SU-DHL-6 (cell line): ENCODE results near the gene SLC13A5.

Experiments
- H2AFZ ChIP-seq: fragments of 200-600 bp; sonication (generic); 2 replicates; pipeline ENCODE4 v1.6.1; 2014; ENCODE audit warnings: low read depth, mild to moderate bottlenecking, moderate library complexity, mixed read lengths, antibody characterized with exemption, low read length; ENCODE audit not compliant: severe bottlenecking
- H3F3A ChIP-seq: fragments of 200-600 bp; shearing (Covaris generic); 2 replicates; pipeline ENCODE4 v1.6.0; 2016; ENCODE audit warnings: antibody characterized with exemption, mild to moderate bottlenecking; ENCODE audit not compliant: insufficient read depth
- H3K27ac ChIP-seq: fragments of 200-600 bp; sonication (generic); 2 replicates; pipeline ENCODE4 v1.5.1; 2016; ENCODE audit warnings: low read depth, mild to moderate bottlenecking, low read length, moderate library complexity, mixed read lengths
- H3K27me3 ChIP-seq: fragments of 200-600 bp; sonication (generic), shearing (Covaris generic); 2 replicates; pipeline ENCODE4 v1.6.0; 2014; ENCODE audit warnings: mild to moderate bottlenecking, low read length
- H3K36me3 ChIP-seq: fragments of 200-600 bp; sonication (generic); 2 replicates; pipeline ENCODE4 v1.6.1; 2014; ENCODE audit warnings: mild to moderate bottlenecking, low read length, mixed read lengths
- H3K4me2 ChIP-seq: fragments of 300-600, 200-600 bp; shearing (Covaris generic), sonication (generic); 2 replicates; pipeline ENCODE4 v1.6.0; 2014; ENCODE audit warnings: low read length, low read depth, mild to moderate bottlenecking; ENCODE audit not compliant: poor library complexity, severe bottlenecking
- H3K4me3 ChIP-seq: fragments of 200-600 bp; sonication (generic); 2 replicates; pipeline ENCODE4 v1.5.1; 2014; ENCODE audit warnings: antibody characterized with exemption, low read length, mild to moderate bottlenecking, mixed read lengths; ENCODE audit not compliant: insufficient read depth, poor library complexity, severe bottlenecking
- H3K79me2 ChIP-seq: fragments of 200-600 bp; sonication (generic); 2 replicates; pipeline ENCODE4 v1.6.1; 2014; ENCODE audit warnings: mild to moderate bottlenecking, low read length, moderate library complexity; ENCODE audit not compliant: insufficient read depth
- H3K9ac ChIP-seq: fragments of 200-600 bp; sonication (generic); 2 replicates; pipeline ENCODE4 v1.7.0; 2014; ENCODE audit warnings: mild to moderate bottlenecking, low read length
- H3K9me2 ChIP-seq: fragments of 200-600 bp; sonication (generic); replicated peaks from 2 replicates; pipeline ENCODE4 v1.6.1; 2014; ENCODE audit warnings: low read length; ENCODE audit not compliant: insufficient read depth
- H3K9me3 ChIP-seq: fragments of 200-600 bp; sonication (generic); 2 replicates; pipeline ENCODE4 v1.6.1; 2014; ENCODE audit warnings: low read length, mixed read lengths; ENCODE audit not compliant: insufficient read depth
- H4K20me1 ChIP-seq: fragments of 200-600 bp; sonication (generic); 2 replicates; pipeline ENCODE4 v1.6.1; 2014; ENCODE audit warnings: low read depth, mild to moderate bottlenecking, antibody characterized with exemption, low read length, moderate library complexity, mixed read lengths
- EZH2phosphoT487 ChIP-seq: fragments of 200-600 bp; sonication (generic), shearing (Covaris generic); conservative IDR thresholded peaks from 2 replicates; pipeline ENCODE4 v1.6.1; 2018; ENCODE audit warnings: mild to moderate bottlenecking, antibody characterized with exemption, low read length, moderate library complexity, mixed read lengths
- TF ChIP-seq, protein P1 (sequence below): fragments of 200-600 bp; sonication (generic); IDR thresholded peaks from one replicate; pipeline ENCODE4 v1.5.1; 2017; ENCODE audit warnings: antibody characterized with exemption, mild to moderate bottlenecking, low read length, moderate library complexity; ENCODE audit not compliant: insufficient read depth, poor library complexity, severe bottlenecking

Gene SLC13A5

DNA sequence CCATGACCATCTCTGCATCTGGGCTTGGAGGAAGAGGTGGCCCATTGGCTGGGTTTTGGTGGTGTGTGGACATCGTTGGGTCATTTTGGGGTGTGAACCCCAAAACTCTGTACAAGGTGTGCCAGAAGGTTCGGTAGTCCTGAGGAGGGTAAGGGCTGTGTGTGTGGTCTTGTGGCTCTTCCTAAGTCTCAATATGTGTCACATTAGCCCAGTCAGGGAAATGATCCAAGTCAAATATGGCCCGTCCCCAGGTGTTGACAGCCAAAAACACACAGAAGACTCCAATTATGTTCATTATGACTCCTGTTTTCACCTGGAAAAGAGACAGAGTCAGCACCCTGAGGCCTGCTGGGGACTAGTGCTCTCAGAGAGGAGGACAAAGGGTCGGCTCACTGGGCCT, 27.1 kb downstream of the SLC13A5 start:
- Histone ChIP-seq H3K27me3 (no peaks in the 10 kb centered on the region), H2AFZ (no peak overlapping the region), H3K9ac (no peak overlapping the region), H3K4me2 (no peak overlapping the region), H3K4me3 (no peak overlapping the region), H3K27ac (no peak overlapping the region), H3K36me3 (no peaks in the 10 kb centered on the region), H3K9me3 (no peaks in the 10 kb centered on the region), H4K20me1 (no peaks in the 10 kb centered on the region), H3F3A (no peaks in the 10 kb centered on the region), H3K9me2 (no peaks in the 10 kb centered on the region), H3K79me2 (no peaks in the 10 kb centered on the region)
- no peak for TF ChIP-seq EZH2phosphoT487
- TF ChIP-seq, protein P1, sequence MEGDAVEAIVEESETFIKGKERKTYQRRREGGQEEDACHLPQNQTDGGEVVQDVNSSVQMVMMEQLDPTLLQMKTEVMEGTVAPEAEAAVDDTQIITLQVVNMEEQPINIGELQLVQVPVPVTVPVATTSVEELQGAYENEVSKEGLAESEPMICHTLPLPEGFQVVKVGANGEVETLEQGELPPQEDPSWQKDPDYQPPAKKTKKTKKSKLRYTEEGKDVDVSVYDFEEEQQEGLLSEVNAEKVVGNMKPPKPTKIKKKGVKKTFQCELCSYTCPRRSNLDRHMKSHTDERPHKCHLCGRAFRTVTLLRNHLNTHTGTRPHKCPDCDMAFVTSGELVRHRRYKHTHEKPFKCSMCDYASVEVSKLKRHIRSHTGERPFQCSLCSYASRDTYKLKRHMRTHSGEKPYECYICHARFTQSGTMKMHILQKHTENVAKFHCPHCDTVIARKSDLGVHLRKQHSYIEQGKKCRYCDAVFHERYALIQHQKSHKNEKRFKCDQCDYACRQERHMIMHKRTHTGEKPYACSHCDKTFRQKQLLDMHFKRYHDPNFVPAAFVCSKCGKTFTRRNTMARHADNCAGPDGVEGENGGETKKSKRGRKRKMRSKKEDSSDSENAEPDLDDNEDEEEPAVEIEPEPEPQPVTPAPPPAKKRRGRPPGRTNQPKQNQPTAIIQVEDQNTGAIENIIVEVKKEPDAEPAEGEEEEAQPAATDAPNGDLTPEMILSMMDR: no peak

DNA sequence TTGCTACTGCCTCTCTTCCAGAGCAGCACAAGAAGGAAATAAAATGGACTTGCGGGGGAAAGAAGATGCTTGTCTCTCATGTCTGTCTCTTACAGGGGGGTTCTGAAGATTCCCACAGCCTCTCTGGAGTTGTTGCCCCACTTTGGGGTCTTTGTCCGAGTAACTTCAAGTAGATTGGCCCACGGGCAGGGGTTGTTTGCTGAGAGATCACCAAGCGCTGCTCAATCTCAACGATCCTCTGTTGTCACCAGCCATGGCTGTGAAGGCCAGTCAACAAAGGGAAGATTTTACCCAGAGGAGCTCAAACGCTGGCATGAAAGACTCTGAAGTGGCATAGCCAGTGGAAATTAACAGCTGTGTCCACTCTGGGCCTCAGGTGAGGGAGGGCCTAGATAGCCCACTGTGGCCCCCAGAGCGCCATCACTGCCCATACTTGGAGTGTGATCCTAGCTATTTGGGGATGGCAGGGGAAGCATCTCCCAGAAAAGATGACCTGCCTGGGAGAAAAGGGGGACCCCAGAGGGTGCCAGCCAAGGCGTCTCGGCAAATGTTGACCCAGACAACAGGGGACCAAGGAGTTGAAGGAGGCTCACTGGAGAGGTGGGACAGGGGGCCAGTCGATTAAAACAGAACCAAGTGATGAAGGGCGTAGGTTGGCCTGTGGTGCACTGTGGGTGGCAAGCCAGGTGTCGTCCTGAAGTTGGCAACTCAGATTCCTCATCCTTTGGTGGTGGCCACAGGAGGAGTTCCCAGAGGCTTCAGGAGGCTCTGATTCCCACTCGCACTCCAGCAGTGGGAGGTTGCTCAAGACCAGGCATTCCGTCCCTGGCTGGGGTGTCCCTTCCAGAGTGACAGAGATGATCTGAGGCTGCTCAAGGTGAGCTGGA, 28.0 kb downstream of the SLC13A5 start:
- Histone ChIP-seq H4K20me1 (no peaks in the 10 kb centered on the region), H3K9me2 (no peaks in the 10 kb centered on the region), H3K27ac (no peak overlapping the region), H3K9ac (no peak overlapping the region), H3K27me3 (no peaks in the 10 kb centered on the region), H3K79me2 (no peaks in the 10 kb centered on the region), H2AFZ (no peak overlapping the region), H3F3A (no peaks in the 10 kb centered on the region), H3K9me3 (no peaks in the 10 kb centered on the region), H3K36me3 (no peaks in the 10 kb centered on the region), H3K4me2 (no peak overlapping the region), H3K4me3 (no peak overlapping the region)
- TF ChIP-seq EZH2phosphoT487: no peak
- TF ChIP-seq, protein P1: no peak

DNA sequence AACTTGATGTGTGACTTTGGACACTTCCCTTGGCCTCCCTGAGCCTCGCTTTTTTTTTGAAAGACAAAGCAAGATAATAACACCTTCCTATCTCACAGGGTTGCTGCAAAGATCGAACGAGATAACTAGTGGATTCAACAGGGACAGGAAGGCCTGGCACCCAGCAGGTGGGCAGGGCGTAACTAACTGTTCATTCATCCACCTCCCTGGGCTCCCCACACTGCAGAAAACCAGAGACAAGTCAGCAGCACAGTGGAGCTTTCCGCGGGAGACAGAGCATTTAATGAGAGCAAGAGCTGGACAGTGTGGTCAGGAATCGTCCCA, 28.7 kb downstream of the SLC13A5 start:
- no peak overlapping the region for H2AFZ ChIP-seq
- no peaks in the 10 kb centered on the region for H3F3A ChIP-seq
- H4K20me1 ChIP-seq: no peaks in the 10 kb centered on the region
- no peaks in the 10 kb centered on the region for H3K9me2 ChIP-seq
- no peaks in the 10 kb centered on the region for H3K36me3 ChIP-seq
- H3K9ac ChIP-seq: no peak overlapping the region
- H3K79me2 ChIP-seq: no peaks in the 10 kb centered on the region
- no peak for TF ChIP-seq EZH2phosphoT487
- TF ChIP-seq, protein P1: no peak
- H3K27ac ChIP-seq: no peak overlapping the region
- no peak overlapping the region for H3K4me3 ChIP-seq
- H3K9me3 ChIP-seq: no peaks in the 10 kb centered on the region
- H3K4me2 ChIP-seq: no peak overlapping the region
- no peaks in the 10 kb centered on the region for H3K27me3 ChIP-seq
